ENCODE results near the gene ANGPT4. TPM values are rescaled to one million over a fixed set of nuclear protein-coding genes. Genes with fewer than 3 reads are reported as not detected.

The ANGPT4 gene
- polyA plus RNA-seq, 1 of the 3 experiments (the other 2 are of a cell fraction), result not detected

DNA sequence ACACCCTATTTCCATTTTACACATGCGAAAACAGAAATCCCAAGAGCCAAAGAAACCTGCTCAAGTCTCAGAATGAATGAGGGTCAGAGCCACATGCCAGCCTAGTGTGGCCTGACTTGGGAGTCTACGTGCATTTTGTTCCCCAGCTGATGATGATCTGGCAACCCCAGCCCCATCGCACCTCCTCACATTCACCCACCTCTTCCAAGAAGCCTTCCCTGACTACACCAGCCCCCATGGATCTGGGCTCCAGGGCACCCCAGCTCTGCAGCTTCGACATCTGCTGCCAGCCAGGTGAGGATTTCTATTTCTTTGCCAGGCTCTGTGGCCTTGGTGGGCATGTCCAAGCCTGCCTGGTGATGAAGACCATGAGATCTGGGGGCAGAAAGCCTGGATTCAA lies 41.0 kb downstream of the ANGPT4 start:
- no peak overlapping the region for H3K4me3 ChIP-seq (ENCODE audit: low read depth in 2 of 2, low read length in 1 of 2)
- no peaks in the 10 kb centered on the region for H3K4me1 ChIP-seq (ENCODE audit: control insufficient read depth in 1 of 2, insufficient read depth in 2 of 2, low read depth in 1 of 2, low read length in 1 of 2)
- POLR2A ChIA-PET, result no interaction called here
- no peak overlapping the region for H3K9ac ChIP-seq
- no peaks in the 10 kb centered on the region for H3K9me2 ChIP-seq
- CTCF ChIA-PET, result interaction anchor here (1.6 kb wide), 1 partner anchor 12 kb away, joined by 4 read pairs; no protein-coding TSS in a partner anchor
- no peaks in the 10 kb centered on the region for H3K79me2 ChIP-seq (ENCODE audit: insufficient read depth)
- no peak overlapping the region for H2AFZ ChIP-seq (ENCODE audit: low read depth)
- TF ChIP-seq PBX3 (IDR thresholded peaks at IDR 0.05), result no peak
- no peak for TF ChIP-seq REST (IDR thresholded peaks at IDR 0.05; ENCODE audit: low read depth, low read length)
- TF ChIP-seq POLR2AphosphoS5 (IDR thresholded peaks at IDR 0.05; ENCODE audit: low read depth, low read length), result no peak
- no peak for TF ChIP-seq MXI1 (IDR thresholded peaks at IDR 0.05; ENCODE audit: low read depth, low read length)
- no peak for TF ChIP-seq EZH2phosphoT487 (IDR thresholded peaks at IDR 0.05; ENCODE audit: borderline replicate concordance, low read depth)
- no peak for TF ChIP-seq JUND (IDR thresholded peaks at IDR 0.05)
- no peaks in the 10 kb centered on the region for H3K9me3 ChIP-seq
- H3K27me3 ChIP-seq (ENCODE audit: insufficient read depth), result no peaks in the 10 kb centered on the region
- H3F3A ChIP-seq (replicated peaks; ENCODE audit: insufficient read depth), result no peaks in the 10 kb centered on the region
- 47% methylated on average over 4 of the region's 4 CpGs for WGBS (ENCODE audit: low lambda C conversion rate)
- no peak for DNase-seq
- no peak overlapping the region for H3K4me2 ChIP-seq
- H3K27ac ChIP-seq (ENCODE audit: low read depth in 2 of 2, low read length in 1 of 2), result no peak overlapping the region
- H3K36me3 ChIP-seq (replicated peaks in 1 of 2; ENCODE audit: control insufficient read depth in 1 of 2, insufficient read depth in 2 of 2, low read length in 1 of 2), result no peaks in the 10 kb centered on the region
- no peaks in the 10 kb centered on the region for H4K20me1 ChIP-seq (ENCODE audit: insufficient read depth)

DNA sequence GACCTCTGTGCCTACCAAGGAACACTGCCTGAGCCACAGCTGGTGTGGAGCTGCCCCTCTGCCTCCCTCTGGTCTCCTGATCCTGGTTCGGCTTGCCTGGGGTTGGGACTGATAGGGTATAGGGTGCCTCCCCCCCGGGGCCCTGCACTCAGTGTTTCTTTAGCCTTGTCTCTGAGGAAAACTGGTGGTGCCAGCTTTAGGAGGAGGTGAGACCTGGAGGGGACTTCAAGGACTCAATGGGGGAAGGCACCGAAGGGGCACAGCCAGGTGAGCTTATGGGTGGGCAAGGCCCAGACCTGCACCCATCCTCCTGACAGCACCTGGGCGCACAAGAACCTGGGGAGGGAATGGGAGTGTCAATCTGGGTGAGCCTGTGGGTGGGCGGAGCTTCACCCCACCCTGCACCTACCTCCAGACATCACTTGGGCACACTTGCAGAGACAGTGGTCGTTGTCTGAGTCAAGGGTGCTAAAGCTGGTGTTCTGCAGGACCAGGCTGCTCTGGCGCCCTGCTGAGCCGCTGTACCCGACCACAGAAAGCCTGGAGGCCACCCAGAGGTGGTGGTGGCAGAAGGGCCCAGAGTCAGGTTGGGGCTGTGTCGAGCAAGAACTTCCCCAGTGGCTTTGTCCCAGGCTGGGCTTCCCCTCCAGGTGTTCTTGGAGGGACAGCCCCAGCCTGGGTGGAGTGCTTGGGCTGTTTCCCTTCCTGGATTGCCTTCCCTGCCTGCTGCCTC lies 42.1 kb downstream of the ANGPT4 start:
- Histone ChIP-seq H3F3A (replicated peaks; ENCODE audit: insufficient read depth) (no peaks in the 10 kb centered on the region), H4K20me1 (ENCODE audit: insufficient read depth) (no peaks in the 10 kb centered on the region), H3K4me1 (ENCODE audit: control insufficient read depth in 1 of 2, insufficient read depth in 2 of 2, low read depth in 1 of 2, low read length in 1 of 2) (no peaks in the 10 kb centered on the region), H3K36me3 (replicated peaks in 1 of 2; ENCODE audit: control insufficient read depth in 1 of 2, insufficient read depth in 2 of 2, low read length in 1 of 2) (no peaks in the 10 kb centered on the region), H3K79me2 (ENCODE audit: insufficient read depth) (no peaks in the 10 kb centered on the region), H3K9ac (no peak overlapping the region), H3K4me2 (no peak overlapping the region), H2AFZ (ENCODE audit: low read depth) (no peak overlapping the region), H3K4me3 (ENCODE audit: low read depth in 2 of 2, low read length in 1 of 2) (no peak overlapping the region), H3K9me3 (no peaks in the 10 kb centered on the region), H3K9me2 (no peaks in the 10 kb centered on the region), H3K27me3 (ENCODE audit: insufficient read depth) (no peaks in the 10 kb centered on the region), H3K27ac (ENCODE audit: low read depth in 2 of 2, low read length in 1 of 2) (no peak overlapping the region)
- 54% methylated on average over 3 of the region's 10 CpGs for WGBS (ENCODE audit: low lambda C conversion rate)
- POLR2A ChIA-PET, result no interaction called here
- TF ChIP-seq YY1 (IDR thresholded peaks at IDR 0.05; ENCODE audit: low read depth) (no peak), FOXM1 (IDR thresholded peaks at IDR 0.05; ENCODE audit: low read depth) (no peak), MAX (IDR thresholded peaks at IDR 0.05; ENCODE audit: low read depth) (no peak), TCF12 (IDR thresholded peaks at IDR 0.05) (no peak), SIN3A (IDR thresholded peaks at IDR 0.05; ENCODE audit: borderline replicate concordance, low read depth, low read length) (no peak), MEF2A (IDR thresholded peaks at IDR 0.05; ENCODE audit: borderline replicate concordance, low read depth) (no peak), CTCF (IDR thresholded peaks at IDR 0.05) (no peak), PBX3 (IDR thresholded peaks at IDR 0.05) (no peak), ELF1 (IDR thresholded peaks at IDR 0.05) (no peak), MXI1 (IDR thresholded peaks at IDR 0.05; ENCODE audit: low read depth, low read length) (no peak), RFX5 (IDR thresholded peaks at IDR 0.05; ENCODE audit: low read length) (no peak), RCOR1 (IDR thresholded peaks at IDR 0.05; ENCODE audit: low read length) (no peak), GABPA (IDR thresholded peaks at IDR 0.05; ENCODE audit: low read depth) (no peak)
- TF ChIP-seq, protein P1, sequence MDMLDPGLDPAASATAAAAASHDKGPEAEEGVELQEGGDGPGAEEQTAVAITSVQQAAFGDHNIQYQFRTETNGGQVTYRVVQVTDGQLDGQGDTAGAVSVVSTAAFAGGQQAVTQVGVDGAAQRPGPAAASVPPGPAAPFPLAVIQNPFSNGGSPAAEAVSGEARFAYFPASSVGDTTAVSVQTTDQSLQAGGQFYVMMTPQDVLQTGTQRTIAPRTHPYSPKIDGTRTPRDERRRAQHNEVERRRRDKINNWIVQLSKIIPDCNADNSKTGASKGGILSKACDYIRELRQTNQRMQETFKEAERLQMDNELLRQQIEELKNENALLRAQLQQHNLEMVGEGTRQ (IDR thresholded peaks at IDR 0.05; ENCODE audit: borderline replicate concordance, low read depth, low read length), result no peak
- CTCF ChIA-PET, result interaction anchor here (0.7 to 1.8 kb wide), 4 partner anchors 16 to 113 kb away, joined by 3 to 7 read pairs (median 4); no protein-coding TSS in a partner anchor
- no peak for DNase-seq
